Peyer's patch (tissue), 4 donors: ENCODE data around the gene RECK. TPM values are rescaled to one million over a fixed set of nuclear protein-coding genes. Genes with fewer than 3 reads are reported as not detected.
A peak's percentile ranks its signal among the peaks of the same experiment; 100 is the strongest.

Experiments
- DNase-seq, 3 donors: peaks; one replicate each; pipeline ENCODE4 v3.0.0-alpha.2; 2017 to 2019
- H3K27ac ChIP-seq, 4 donors: fragments of 200-600 bp; sonication (generic); one replicate each; pipeline ENCODE4 v1.5.1; 2016 to 2019
- H3K27me3 ChIP-seq, 2 donors: fragments of 200-600 bp; sonication (generic); one replicate each; pipeline ENCODE4 v1.5.1; 2019
- H3K36me3 ChIP-seq, 3 donors: fragments of 200-600 bp; sonication (generic); one replicate each; pipeline ENCODE4 v1.5.1; 2016 to 2019
- H3K4me1 ChIP-seq, 4 donors: fragments of 200-600 bp; sonication (generic); one replicate each; pipeline ENCODE4 v1.5.1; 2016 to 2019
- H3K4me3 ChIP-seq, 4 donors: fragments of 200-600 bp; sonication (generic); 1 replicate in 3 of 4; 2 replicates in 1 of 4; pipeline ENCODE4 v1.5.1; 2016 to 2019; ENCODE audit warnings: mild to moderate bottlenecking in 1 of 4
- H3K9me3 ChIP-seq, 4 donors: fragments of 200-600 bp; sonication (generic); one replicate each; pipeline ENCODE4 v1.5.1; 2016 to 2019; ENCODE audit warnings: mild to moderate bottlenecking in 1 of 4
- CTCF ChIP-seq, 6 experiments: fragments of 450-650 bp in 4 of 6; fragments of 200-600 bp in 2 of 6; sonication (generic) in 1 of 6; IDR thresholded peaks; one replicate each; pipeline ENCODE4 v1.5.1; 2017 to 2019; ENCODE audit warnings: antibody characterized with exemption in 6 of 6, mild to moderate bottlenecking in 3 of 6, moderate library complexity in 1 of 6
- POLR2A ChIP-seq, 2 donors: fragments of 450-650 bp; IDR thresholded peaks; one replicate each; pipeline ENCODE4 v1.5.1; 2017; ENCODE audit warnings: antibody characterized with exemption in 2 of 2, mild to moderate bottlenecking in 2 of 2, moderate library complexity in 2 of 2
- total RNA-seq, 4 donors: library from RNA; depleted of rRNA; stranded (reverse); fragments of >200 nt; gene quantifications; one replicate each; pipeline ENCODE4 v1.1.0, GENCODE V29; 2016

RECK gene
- total RNA-seq, 4 donors from 2014 or later: 1.9 to 8.3 (median 5.9) TPM

DNA sequence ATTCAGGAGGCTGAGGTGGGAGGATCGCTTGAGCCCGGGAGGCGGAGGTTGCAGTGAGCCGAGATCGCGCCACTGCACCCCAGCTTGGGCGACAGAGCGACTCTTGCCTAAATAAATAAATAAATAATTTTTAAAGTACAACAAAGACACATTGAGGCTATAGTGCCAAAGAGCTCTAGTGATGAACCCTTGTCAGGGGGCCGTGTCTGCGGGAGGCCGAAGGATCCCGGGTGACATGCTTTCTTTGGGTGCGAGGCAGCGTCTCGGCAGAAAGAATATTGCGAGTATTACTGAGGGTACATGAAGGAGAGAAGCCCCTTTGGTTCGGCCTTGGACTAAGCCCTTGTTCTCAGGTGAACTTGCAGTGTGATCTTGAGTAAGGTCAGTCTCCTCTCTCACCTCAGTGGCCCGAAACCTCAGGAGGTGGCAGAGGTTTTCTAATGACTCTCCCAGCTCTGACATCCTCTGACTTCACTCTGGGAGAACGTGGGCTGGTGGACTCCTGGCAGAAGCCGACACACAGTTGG lies 397 bp upstream of the RECK start:
- H3K27me3 ChIP-seq: no peaks in the 10 kb centered on the region
- peaks cover 0 to 15% (median 4%) of the 10 kb centered on the region in 4 donors for H3K4me1 ChIP-seq
- no peaks in the 10 kb centered on the region for H3K36me3 ChIP-seq
- DNase-seq: no peak
- no peaks in the 10 kb centered on the region for H3K9me3 ChIP-seq
- peak overlapping the region; percentile 80 to 99 (median 90) for H3K4me3 ChIP-seq
- peak overlapping the region in 3 of 4 donors; percentile 76 to 82 (median 79) for H3K27ac ChIP-seq
- TF ChIP-seq CTCF (IDR thresholded peaks at IDR 0.05): no peak
- TF ChIP-seq POLR2A (IDR thresholded peaks at IDR 0.05): no peak

GRCh38 chr9:36037549-36038122 lies 923 bp downstream of the RECK start:
- Histone ChIP-seq H3K9me3 (no peaks in the 10 kb centered on the region), H3K4me3 (peak overlapping the region; percentile 80 to 99 (median 90)), H3K27ac (peak overlapping the region; percentile 42 to 82 (median 78)), H3K36me3 (no peaks in the 10 kb centered on the region), H3K4me1 (peaks cover 0 to 15% (median 4%) of the 10 kb centered on the region in 4 donors), H3K27me3 (no peaks in the 10 kb centered on the region)
- TF ChIP-seq CTCF (IDR thresholded peaks at IDR 0.05) (no peak), POLR2A (IDR thresholded peaks at IDR 0.05) (no peak)
- DNase-seq: no peak

DNA sequence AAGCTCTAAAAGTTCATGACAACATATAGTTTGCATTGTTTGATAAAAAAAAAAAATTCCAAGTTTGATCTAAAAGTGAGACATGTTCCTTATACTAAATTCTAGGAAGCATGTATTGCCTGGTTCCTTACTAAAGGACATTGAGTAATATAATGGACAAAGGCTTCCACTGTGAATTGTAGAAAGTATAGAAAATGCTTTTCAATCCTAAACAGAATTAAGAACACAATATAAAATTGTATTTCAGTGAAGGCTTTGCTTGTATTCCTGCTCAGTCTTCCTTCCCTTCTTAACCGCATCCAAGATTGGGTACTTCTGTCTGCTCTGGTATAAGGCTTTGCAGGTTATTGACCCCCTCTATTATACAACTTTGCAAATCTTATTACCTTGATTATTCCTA lies 2.4 kb downstream of the RECK start:
- Histone ChIP-seq H3K4me3 (no peak overlapping the region), H3K9me3 (no peaks in the 10 kb centered on the region), H3K36me3 (no peaks in the 10 kb centered on the region), H3K27me3 (no peaks in the 10 kb centered on the region), H3K4me1 (peaks cover 0 to 15% (median 4%) of the 10 kb centered on the region in 4 donors), H3K27ac (no peak overlapping the region)
- no peak for TF ChIP-seq CTCF (IDR thresholded peaks at IDR 0.05)
- TF ChIP-seq POLR2A (IDR thresholded peaks at IDR 0.05): no peak
- no peak for DNase-seq

DNA sequence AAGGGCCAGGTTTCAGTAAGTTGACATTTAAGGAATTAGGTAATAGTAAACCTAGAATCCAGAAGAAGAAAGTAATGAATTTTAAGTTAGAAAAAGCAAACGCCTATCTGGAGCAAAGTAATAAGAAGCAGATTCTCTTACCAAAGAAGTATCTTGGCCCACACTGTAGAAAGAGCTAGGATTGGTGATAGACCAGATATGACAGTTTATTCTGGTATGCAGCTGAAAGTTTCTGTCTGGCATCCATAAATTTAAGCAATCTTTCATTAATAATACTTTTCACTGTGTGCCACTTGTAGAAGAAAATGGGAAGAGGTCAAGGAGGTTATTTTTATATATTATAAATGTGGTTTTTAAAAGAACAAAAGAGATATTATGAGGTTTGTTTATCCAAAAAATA lies 3.0 kb downstream of the RECK start:
- H3K36me3 ChIP-seq: no peaks in the 10 kb centered on the region
- H3K9me3 ChIP-seq: no peaks in the 10 kb centered on the region
- peaks cover 0 to 15% (median 4%) of the 10 kb centered on the region in 4 donors for H3K4me1 ChIP-seq
- no peak overlapping the region for H3K27ac ChIP-seq
- no peak for DNase-seq
- no peaks in the 10 kb centered on the region for H3K27me3 ChIP-seq
- no peak overlapping the region for H3K4me3 ChIP-seq
- no peak for TF ChIP-seq CTCF (IDR thresholded peaks at IDR 0.05)
- no peak for TF ChIP-seq POLR2A (IDR thresholded peaks at IDR 0.05)

GRCh38 chr9:36040271-36040925 lies 3.7 kb downstream of the RECK start:
- Histone ChIP-seq H3K4me3 (no peak overlapping the region), H3K9me3 (no peaks in the 10 kb centered on the region), H3K27ac (no peak overlapping the region), H3K27me3 (no peaks in the 10 kb centered on the region), H3K36me3 (no peaks in the 10 kb centered on the region), H3K4me1 (peaks cover 0 to 15% (median 4%) of the 10 kb centered on the region in 4 donors)
- no peak for DNase-seq
- TF ChIP-seq CTCF (IDR thresholded peaks at IDR 0.05): no peak
- TF ChIP-seq POLR2A (IDR thresholded peaks at IDR 0.05): no peak
